Measurements from ENCODE around the gene CYP51A1. TPM values are rescaled to one million over a fixed set of nuclear protein-coding genes. Genes with fewer than 3 reads are reported as not detected.
"Not testable (repeated sequence)": the region's sequence is repeated elsewhere in the genome, so short reads cannot be mapped to it uniquely, and the experiment has no call there.

Gene CYP51A1
- polyA plus RNA-seq (ENCODE audit: insufficient read length in 12 of 12), result 10 to 100 TPM in 11 of 12 donors, not detected in 1; 27.0 to 53.0 (median 37.3) TPM
- long read RNA-seq, donor 1, transcript CYP51A1-201 (10 exons, 3,210 nt), result major isoform, 16 of 17 reads
- long read RNA-seq, donor 1, partial matches to known transcripts, result 0 of 17 reads
- long read RNA-seq, donor 1, other reads (novel, unspliced or antisense), result 0 of 17 reads
- long read RNA-seq, donor 2, transcript CYP51A1-201 (10 exons, 3,210 nt), result major isoform, 7 of 7 reads
- long read RNA-seq, donor 2, partial matches to known transcripts, result 0 of 7 reads
- long read RNA-seq, donor 2, other reads (novel, unspliced or antisense), result 0 of 7 reads
- long read RNA-seq, donor 3, partial matches to known transcripts, result 0 of 5 reads
- long read RNA-seq, donor 3, other reads (novel, unspliced or antisense), result 0 of 5 reads
- long read RNA-seq, donor 4, partial matches to known transcripts, result 0 of 4 reads
- long read RNA-seq, donor 4, other reads (novel, unspliced or antisense), result 0 of 4 reads
- long read RNA-seq, donor 5, transcript CYP51A1-201 (10 exons, 3,210 nt), result major isoform, 5 of 5 reads
- long read RNA-seq, donor 5, partial matches to known transcripts, result 0 of 5 reads
- long read RNA-seq, donor 5, other reads (novel, unspliced or antisense), result 0 of 5 reads
- long read RNA-seq, donor 6, transcript CYP51A1-201 (10 exons, 3,210 nt), result major isoform, 7 of 9 reads
- long read RNA-seq, donor 6, partial matches to known transcripts, result 0 of 9 reads
- long read RNA-seq, donor 6, other reads (novel, unspliced or antisense), result 0 of 9 reads
- long read RNA-seq, donor 7, partial matches to known transcripts, result 0 of 4 reads
- long read RNA-seq, donor 7, other reads (novel, unspliced or antisense), result 0 of 4 reads
- long read RNA-seq, donor 8, transcript CYP51A1-201 (10 exons, 3,210 nt), result major isoform, 20 of 28 reads
- long read RNA-seq, donor 8, partial matches to known transcripts, result 7 of 28 reads
- long read RNA-seq, donor 8, other reads (novel, unspliced or antisense), result 0 of 28 reads
- long read RNA-seq, donor 9, partial matches to known transcripts, result 0 of 1 reads
- long read RNA-seq, donor 9, other reads (novel, unspliced or antisense), result 0 of 1 reads
- long read RNA-seq, donor 10, transcript CYP51A1-201 (10 exons, 3,210 nt), result major isoform, 8 of 8 reads
- long read RNA-seq, donor 10, partial matches to known transcripts, result 0 of 8 reads
- long read RNA-seq, donor 10, other reads (novel, unspliced or antisense), result 0 of 8 reads
- long read RNA-seq, donor 11, transcript CYP51A1-201 (10 exons, 3,210 nt), result major isoform, 7 of 9 reads
- long read RNA-seq, donor 11, partial matches to known transcripts, result 0 of 9 reads
- long read RNA-seq, donor 11, other reads (novel, unspliced or antisense), result 0 of 9 reads

DNA sequence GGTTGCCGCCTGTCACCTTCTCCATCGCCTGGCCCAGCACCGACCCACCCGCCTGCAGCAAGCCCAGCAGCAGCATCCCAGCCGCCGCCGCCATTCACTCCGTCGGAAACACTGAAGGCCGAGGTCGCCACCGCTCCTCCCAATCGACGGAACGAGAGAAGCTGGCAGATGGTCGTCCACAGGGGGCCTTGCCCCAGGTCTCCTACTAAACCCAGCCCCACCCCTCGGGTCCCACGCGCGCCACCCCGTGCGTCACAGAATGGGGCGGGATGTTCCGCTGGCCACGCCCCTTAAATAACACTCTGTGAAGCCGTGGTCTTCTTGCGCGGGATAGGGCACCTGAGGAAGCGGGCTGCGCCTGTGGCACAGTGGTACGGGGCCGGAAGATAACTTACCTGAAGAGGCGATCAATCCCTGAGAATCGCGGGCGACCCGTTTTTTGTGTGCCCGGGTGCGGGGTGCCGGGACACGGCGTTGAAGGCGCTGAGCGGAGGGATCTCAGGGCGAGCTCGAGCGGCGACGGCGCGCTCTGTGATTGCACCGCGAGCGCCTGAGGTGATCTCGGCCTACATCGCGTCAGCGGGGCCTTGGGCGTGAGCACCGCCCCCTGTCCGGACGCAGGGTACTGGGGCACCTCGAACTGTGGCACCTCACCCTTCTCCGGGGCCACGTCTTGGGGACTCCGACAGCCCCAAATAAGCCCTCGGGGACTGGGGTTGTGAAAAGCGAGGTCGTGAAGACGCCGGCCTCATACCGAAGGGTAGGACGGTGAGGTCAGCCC lies at the start of gene CYP51A1:
Gene CYP51A1, minus strand, starts transcription at position 207 of the 781 bp plus-strand sequence. Its CDS starts 113 bp downstream, at position 94.
- DNase-seq, result peak; percentile 97

DNA sequence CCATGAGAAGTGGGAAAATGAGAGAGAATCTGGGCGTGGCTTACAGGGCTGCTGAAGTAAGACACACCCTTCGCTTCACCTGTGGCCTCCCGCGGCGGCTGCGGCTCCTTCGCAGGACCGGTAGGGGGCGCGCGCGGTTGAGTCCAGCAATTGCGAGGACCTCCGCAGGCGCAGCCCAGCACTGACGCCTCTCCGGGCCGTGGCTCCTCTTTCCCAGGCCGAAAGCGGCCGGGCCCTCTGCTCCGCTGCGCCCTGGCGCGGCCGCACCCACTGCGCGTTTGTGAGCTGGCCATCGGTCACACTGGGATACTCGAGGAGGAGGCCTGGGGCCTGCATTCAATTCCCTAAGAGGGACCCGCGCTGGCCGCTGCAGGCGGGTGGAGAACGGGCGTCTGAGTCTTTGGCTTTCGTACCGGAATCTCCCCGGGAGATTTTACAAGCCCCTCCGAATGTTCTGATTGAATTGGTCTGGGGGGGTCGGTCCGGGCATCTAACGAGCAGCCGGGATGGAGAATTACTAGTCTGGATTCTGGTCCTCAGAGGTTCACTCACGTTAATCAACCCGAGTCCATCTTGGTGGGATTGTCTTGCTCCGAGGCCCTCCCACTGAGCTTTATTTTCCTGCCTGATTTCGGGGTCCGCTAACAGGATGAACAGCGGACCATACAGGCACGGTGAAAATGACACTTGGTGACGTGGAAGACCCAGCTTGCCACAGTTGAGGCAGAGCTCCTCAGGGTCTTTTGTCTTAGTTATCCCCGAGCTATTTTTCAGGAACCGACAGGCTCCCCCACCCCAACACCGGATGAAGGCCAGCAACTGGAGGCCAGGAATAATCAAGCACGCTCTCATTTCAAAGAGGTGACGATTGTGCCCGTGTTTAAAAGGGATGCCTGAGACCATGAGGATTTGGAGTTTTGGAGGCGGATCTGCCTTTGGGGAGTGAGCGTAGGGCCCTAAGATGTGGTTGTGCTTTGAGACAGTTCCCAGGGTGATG lies 44.9 kb upstream of the CYP51A1 start, which contains the start of gene LRRD1:
Gene LRRD1, minus strand, starts transcription at position 215 of the 997 bp plus-strand sequence. CDS start 13,940 bp downstream, outside the sequence.
- peak; percentile 82 for DNase-seq

DNA sequence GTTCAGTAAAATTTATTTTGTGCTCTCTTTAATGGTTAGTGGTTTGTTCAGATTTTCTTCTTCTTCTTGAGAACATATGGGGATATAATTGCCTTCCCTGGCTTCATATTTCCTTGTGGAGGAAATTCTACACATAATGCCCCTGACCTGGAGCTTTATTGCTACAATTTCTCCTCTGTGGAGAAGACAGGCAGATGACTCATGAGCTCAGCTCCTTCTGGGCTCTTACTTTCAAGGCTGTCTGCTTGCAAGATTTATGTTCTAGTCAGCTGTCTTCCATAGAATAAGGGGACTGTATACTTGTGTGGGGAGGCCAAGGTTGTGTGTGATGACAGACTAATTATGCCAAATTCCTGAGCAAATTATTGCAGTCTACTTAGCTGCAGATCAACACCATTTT lies 43.1 kb upstream of the CYP51A1 start:
- DNase-seq, result no peak

DNA sequence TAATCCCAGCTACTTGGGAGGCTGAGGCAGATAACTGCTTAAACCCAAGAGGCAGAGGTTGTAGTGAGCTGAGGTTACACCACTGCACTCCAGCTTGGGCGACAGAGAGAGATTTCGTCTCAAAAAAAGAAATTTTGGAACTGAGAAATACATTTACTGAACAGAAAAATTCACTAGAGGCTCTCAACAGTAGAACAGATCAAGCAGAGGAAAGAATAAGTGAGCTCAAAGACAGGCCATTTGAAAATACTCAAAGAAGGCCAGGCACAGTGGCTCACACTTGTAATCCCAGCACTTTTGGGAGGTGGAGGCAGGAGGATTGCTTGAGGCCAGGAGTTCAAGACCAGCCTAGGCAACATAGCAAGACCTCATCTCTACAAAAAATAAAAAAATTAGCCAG lies 35.3 kb upstream of the CYP51A1 start:
- not testable (repeated sequence) for DNase-seq

DNA sequence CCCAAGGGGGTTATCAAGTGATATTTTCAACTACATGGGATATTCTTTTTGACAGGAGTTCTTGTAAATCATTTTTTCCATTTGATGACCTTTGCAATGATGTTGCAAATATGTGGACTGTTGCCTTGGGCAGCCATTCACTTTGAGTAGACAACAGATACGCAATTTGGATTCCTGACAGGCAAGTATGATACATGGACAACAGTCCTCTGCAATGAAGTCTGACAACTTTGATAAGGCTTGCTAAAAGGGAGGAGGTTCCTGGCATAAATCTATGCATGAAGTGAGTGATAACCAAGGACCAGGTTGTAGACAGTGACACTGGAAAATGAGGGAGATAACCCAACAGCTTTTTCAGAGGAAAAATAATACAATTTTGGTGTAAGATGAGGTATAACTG lies 27.0 kb upstream of the CYP51A1 start:
- no peak for DNase-seq

DNA sequence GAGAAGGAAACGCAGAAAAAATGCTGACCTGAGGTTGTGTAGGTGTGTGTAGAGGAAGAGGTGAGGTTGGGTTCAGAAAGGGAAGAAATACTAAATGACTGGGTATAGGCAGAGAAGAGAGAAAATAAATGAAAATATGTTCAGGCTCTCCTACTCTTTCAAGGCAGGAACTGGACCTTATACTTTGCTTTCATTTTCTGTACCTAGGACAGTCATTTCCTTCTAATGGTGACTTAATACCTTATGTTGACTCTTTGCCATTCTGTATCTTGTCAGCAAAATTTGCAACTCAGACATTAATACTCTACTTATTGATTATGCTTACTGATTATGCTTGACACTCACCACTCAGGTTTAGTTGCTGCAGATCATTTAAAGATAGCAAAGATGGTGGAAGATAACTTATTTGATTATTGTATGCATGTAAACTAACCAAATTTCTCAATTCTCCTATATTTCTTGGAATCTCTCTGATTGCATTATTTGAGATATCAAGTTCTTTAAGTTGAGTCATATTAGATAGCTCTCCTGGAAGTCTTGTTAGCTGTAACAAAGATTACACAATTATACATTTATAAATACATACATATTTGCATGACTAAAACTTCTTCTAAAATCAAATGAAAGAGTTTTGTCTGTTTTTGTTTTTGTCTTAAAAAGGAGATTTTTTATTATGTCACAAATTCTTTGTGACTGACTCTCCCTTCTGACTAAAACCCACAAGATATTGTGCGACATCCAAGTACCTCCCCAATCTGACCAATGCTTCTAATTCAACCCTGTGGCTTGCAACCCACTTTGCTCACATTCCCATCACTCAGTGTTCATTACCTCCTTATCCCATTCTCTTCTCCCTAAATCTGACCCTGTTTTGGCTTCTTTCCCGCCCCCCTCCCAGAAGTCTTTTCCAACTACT lies 24.6 kb upstream of the CYP51A1 start:
- no peak for DNase-seq

DNA sequence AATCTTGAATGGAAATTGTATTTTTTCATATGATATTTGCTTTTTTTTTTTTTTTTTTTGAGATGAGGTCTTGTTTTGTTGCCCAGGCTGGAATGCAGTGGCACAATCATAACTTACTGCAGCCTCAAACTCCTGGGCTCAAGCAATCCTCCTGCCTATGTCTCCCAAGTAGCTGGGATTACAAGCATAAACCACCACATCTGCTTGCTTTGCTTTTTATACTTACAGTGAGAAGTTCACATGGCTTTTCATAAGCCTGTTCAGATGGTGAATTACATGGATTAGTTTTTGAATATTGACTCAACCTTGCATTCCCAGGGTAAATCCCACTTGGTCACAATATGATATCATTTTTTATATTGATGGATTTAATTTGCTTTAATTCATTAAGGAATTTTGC lies 22.7 kb upstream of the CYP51A1 start:
- DNase-seq, result no peak

DNA sequence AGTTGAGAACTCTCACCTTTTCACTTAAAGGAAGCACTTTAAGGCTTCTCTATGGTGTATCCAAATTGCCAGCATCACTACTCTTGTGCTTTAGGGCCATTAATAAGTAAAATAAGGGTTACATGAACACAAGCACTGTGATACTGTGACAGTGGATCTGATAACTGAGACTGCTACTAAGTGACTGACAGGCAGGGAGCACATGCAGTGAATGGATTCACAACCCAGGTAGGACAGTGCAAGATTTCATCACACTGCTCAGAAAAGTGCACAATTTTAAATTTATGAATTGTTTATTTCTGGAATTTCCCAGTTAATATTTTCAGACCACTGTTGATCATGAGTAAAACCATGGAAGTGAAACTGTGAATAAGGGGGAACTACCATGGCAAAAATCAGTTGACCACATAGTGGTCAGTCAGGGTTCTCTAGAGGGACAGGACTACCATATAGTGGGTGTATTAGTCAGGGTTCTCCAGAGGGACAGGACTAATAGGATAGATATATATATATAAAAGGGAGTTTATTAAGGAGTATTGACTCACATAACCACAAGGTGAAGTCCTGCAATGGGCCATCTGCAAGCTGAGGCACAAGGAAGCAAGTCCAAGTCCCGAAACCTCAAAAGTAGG lies 20.9 kb upstream of the CYP51A1 start:
- DNase-seq, result no peak

DNA sequence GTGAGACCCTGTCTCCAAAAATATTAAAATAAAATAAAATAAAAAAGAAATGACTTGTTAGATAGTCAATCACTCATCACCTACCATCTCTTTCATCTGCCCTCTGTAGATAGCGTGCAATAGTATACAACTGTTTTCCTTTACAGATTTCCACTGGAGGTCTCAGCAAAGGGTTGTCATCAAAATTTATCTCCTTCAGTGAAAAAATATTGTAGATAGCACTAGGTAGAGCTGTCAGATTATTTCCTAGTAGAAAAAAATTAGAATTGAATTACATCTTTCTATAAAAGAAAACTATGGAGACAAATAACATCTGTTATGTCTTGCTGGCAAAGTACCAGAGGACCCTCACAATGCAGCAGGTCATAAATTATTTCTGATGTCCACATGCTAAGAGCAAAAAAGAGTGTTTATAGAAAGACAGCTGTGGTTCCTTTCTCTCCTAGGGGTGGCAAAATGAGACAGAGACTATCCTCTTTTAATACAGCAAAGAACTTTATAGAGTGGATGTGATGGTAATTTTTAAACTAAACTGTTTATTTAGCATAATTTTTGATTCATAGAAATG lies 16.3 kb upstream of the CYP51A1 start:
- DNase-seq, result no peak

DNA sequence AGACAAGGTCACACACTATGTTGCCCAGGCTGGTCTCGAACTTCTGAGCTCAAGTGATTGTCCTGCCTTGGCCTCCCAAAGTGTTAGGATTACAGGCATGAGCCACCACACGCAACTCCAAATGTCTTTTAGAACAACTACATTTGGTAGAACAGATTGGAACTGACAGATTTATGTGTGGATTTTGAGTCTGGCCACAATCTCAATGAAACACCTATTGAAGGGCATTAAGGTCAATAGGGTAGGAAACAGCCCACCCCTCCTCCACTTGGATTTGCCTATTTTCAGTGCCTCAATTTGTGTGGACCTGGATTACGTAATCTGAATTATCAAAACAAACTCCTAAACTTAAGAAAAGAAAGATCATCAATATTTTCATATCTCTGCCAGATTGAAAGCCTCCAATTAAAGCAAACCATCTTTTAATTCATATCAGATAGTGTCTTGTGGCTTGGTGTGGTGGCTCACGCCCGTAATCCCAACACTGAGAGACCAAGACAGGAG lies 15.5 kb upstream of the CYP51A1 start:
- DNase-seq, result no peak

DNA sequence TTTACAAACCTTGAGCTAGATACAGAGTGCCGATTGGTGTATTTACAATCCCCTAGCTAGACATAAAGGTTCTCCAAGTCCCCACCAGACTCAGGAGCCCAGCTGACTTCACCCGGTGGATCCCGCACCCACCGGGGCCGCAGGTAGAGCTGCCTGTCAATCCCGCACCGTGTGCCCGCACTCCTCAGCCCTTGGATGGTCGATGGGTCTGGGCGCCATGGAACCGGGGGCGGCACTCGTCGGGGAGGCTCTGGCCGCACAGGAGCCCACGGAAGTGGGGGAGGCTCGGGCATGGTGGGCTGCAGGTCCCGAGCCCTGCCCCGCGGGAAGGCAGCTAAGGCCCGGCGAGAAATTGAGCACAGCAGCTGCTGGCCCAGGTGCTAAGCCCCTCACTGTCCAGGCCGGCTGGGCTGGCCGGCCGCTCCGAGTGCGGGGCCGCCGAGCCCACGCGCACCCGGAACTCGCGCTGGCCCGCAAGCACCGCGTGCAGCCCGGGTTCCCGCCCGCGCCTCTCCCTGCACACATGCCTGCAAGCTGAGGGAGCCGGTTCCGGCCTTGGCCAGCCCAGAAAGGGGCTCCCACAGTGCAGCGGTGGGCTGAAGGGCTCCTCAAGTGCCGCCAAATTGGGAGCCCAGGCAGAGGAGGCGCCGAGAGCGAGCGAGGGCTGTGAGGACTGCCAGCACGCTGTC lies 9.1 kb upstream of the CYP51A1 start:
- DNase-seq, result not testable (repeated sequence)

DNA sequence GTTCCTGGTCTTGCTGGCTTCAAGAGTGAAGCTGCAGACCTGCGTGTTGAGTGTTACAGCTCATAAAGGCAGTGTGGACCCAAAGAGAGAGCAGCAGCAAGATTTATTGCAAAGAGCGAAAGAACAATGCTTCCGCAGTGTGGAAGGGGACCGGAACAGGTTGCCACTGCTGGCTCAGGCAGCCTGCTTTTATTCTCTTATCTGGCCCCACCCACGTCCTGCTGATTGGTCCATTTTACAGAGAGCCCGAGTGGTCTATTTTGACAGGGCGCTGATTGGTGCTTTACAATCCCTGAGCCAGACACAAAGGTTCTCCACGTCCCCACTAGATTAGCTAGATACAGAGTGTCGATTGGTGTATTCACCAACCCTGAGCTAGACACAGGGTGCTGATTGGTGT lies 8.5 kb upstream of the CYP51A1 start:
- DNase-seq, result not testable (repeated sequence)

DNA sequence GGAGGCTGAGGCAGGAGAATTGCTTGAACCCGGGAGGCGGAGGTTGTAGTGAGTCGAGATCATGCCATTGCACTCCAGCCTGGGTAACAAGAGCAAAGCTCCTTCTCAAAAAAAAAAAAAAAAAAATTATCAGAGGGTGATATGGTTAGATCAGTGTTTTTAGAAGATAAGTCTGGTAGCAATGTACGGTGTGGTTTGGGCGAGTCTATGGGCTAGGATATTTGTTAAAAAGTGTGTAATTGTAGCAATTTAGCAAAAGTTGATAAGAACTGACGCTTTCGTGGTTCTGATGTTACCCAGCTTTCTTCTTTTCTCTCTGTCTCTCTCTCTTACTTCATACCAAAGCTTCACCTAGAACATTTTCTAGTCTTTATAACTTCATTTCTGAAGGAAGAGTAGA lies 6.9 kb upstream of the CYP51A1 start:
- no peak for DNase-seq

DNA sequence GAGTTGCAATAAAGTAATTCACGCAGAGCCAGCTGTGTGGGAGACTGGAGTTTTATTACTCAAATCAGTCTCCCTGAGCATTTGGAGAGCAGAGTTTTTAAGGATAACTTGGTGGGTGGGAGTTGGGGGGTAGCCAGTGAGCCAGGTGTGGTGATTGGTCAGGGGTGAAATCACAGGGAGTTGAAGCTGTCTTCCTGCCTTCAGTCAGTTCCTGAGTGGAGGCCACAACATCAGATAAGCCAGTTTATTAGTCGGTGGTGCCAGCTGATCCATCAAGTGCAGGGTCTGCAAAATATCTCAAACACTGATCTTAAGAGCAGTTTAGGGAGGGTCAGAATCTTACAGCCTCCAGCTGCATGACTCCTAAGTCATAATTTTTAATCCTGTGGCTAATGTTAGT lies 3.3 kb upstream of the CYP51A1 start:
- no peak for DNase-seq

DNA sequence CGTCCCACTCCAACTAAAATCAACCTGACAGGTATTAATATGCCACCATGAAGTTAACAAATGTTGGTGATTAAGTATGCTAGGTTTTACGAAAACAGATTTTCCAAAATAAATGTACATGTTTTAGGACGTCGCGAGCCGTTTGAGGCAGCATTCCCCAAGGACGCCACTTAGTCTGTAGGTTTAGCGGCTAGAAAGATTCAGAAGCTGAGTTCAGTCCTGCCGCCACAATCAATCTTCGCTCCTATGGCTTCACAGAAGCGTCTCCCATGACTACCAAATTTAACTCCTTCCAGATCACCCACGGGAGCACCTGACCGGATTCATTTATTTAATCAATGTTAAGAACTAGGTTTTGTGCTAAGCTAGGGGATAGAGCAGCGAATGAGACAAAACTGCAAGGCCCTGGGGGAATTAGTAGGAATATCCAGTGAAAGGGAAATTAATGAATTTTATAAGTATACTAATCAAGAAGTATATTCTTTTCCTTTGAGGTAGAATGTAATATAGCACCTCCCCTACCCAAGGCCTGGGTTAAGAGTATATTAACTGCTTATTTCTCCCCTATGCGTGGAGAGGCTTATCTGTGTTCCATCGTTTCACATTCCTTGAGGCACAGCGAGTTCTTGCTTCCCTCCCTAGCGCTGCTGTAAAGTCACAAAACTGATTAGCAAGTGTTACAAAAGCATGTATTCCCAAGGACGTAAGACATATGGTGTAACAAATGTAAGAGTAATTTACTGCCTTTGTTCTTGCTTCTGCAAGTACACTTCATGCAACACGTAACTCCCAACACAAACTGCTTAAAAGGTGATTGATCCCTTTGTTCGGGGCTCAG lies 994 bp upstream of the CYP51A1 start:
- DNase-seq, result no peak

All from muscle of arm (tissue), 14 donors.